DOHH2 (cell line): ENCODE data around the gene VWA5B1.

Source experiments
- H3F3A ChIP-seq: fragments of 200-600 bp; sonication (generic), shearing (Covaris generic); 2 replicates; pipeline ENCODE4 v1.6.0; 2016; ENCODE audit warnings: antibody characterized with exemption, mild to moderate bottlenecking; ENCODE audit not compliant: control insufficient read depth, insufficient read depth
- H3K27ac ChIP-seq: fragments of 200-600 bp; sonication (generic); 2 replicates; pipeline ENCODE4 v1.5.1; 2014; ENCODE audit warnings: low read depth, mild to moderate bottlenecking, low read length, moderate library complexity
- H3K27me3 ChIP-seq: fragments of 200-600 bp; sonication (generic); 2 replicates; pipeline ENCODE4 v1.6.1; 2014; ENCODE audit warnings: mild to moderate bottlenecking, low read length, mixed read lengths; ENCODE audit not compliant: control insufficient read depth
- H3K36me3 ChIP-seq: fragments of 200-600 bp; sonication (generic); 2 replicates; pipeline ENCODE4 v1.6.1; 2014; ENCODE audit warnings: mild to moderate bottlenecking, low read length, moderate library complexity, mixed read lengths; ENCODE audit not compliant: control insufficient read depth
- H3K4me1 ChIP-seq: fragments of 200-600 bp; sonication (generic); 2 replicates; pipeline ENCODE4 v1.6.1; 2014; ENCODE audit warnings: mild to moderate bottlenecking, low read length, mixed read lengths; ENCODE audit not compliant: control insufficient read depth
- H3K4me2 ChIP-seq: fragments of 200-600 bp; sonication (generic); 2 replicates; pipeline ENCODE4 v1.6.0; 2014; ENCODE audit warnings: mild to moderate bottlenecking, low read length, moderate library complexity
- H3K4me3 ChIP-seq: fragments of 200-600 bp; sonication (generic); 2 replicates; pipeline ENCODE4 v1.5.1; 2014; ENCODE audit warnings: mild to moderate bottlenecking, low read length, mixed read lengths
- H3K79me2 ChIP-seq: fragments of 200-600 bp; sonication (generic); 2 replicates; pipeline ENCODE4 v1.6.1; 2014; ENCODE audit warnings: mild to moderate bottlenecking, low read length, mixed read lengths; ENCODE audit not compliant: control insufficient read depth
- H3K9me2 ChIP-seq: fragments of 200-600 bp; sonication (generic); replicated peaks from 2 replicates; pipeline ENCODE4 v1.6.1; 2014; ENCODE audit warnings: mild to moderate bottlenecking, low read length, mixed read lengths; ENCODE audit not compliant: control insufficient read depth
- H3K9me3 ChIP-seq: fragments of 200-600 bp; sonication (generic); 2 replicates; pipeline ENCODE4 v1.6.1; 2014; ENCODE audit warnings: antibody characterized with exemption, low read length, mixed read lengths; ENCODE audit not compliant: control insufficient read depth, insufficient read depth
- H4K20me1 ChIP-seq: fragments of 200-600 bp; sonication (generic); 2 replicates; pipeline ENCODE4 v1.6.0; 2014; ENCODE audit warnings: low read depth, mild to moderate bottlenecking, antibody characterized with exemption, low read length, moderate library complexity; ENCODE audit not compliant: control insufficient read depth, insufficient read depth
- EZH2phosphoT487 ChIP-seq: fragments of 200-600 bp; sonication (generic); IDR thresholded peaks from 2 replicates; pipeline ENCODE4 v1.6.1; 2017; ENCODE audit warnings: borderline replicate concordance, mild to moderate bottlenecking, antibody characterized with exemption, low read length, moderate library complexity, mixed read lengths
- TF ChIP-seq, protein P1 (sequence below): fragments of 200-600 bp; sonication (generic); IDR thresholded peaks from one replicate; pipeline ENCODE4 v1.5.1; 2014; ENCODE audit warnings: antibody characterized with exemption, mild to moderate bottlenecking, low read depth, low read length; ENCODE audit not compliant: poor library complexity, severe bottlenecking

The VWA5B1 gene

DNA sequence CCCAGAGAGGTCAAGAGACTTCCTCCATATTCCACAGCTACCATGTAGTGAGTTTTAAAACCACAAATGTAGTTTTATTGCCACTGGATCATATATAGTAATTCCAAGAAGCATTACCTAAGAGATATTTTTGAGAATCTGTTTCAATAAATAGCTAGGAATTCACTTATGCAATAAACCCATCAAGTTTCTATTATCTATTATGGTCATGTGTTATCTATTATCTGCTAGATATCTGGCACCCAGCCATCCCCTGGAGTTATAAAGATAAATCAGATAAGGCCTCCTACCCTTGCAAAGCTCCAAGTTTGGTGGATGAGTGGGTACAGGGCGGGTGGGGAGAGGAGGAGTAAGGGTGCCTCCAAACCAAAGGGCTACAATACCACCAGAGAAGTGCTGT, 10.3 kb upstream of the VWA5B1 start:
- TF ChIP-seq EZH2phosphoT487: no peak
- TF ChIP-seq, protein P1, sequence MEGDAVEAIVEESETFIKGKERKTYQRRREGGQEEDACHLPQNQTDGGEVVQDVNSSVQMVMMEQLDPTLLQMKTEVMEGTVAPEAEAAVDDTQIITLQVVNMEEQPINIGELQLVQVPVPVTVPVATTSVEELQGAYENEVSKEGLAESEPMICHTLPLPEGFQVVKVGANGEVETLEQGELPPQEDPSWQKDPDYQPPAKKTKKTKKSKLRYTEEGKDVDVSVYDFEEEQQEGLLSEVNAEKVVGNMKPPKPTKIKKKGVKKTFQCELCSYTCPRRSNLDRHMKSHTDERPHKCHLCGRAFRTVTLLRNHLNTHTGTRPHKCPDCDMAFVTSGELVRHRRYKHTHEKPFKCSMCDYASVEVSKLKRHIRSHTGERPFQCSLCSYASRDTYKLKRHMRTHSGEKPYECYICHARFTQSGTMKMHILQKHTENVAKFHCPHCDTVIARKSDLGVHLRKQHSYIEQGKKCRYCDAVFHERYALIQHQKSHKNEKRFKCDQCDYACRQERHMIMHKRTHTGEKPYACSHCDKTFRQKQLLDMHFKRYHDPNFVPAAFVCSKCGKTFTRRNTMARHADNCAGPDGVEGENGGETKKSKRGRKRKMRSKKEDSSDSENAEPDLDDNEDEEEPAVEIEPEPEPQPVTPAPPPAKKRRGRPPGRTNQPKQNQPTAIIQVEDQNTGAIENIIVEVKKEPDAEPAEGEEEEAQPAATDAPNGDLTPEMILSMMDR: no peak
- H3K27ac ChIP-seq: no peak overlapping the region
- peaks cover 16% of the 10 kb centered on the region for H3K27me3 ChIP-seq
- H3K4me1 ChIP-seq: no peaks in the 10 kb centered on the region
- no peaks in the 10 kb centered on the region for H3K9me2 ChIP-seq
- H3K9me3 ChIP-seq: no peaks in the 10 kb centered on the region
- H3K4me3 ChIP-seq: no peak overlapping the region
- no peaks in the 10 kb centered on the region for H3K79me2 ChIP-seq
- H3K4me2 ChIP-seq: no peak overlapping the region
- H4K20me1 ChIP-seq: no peaks in the 10 kb centered on the region
- H3F3A ChIP-seq: no peaks in the 10 kb centered on the region
- H3K36me3 ChIP-seq: no peaks in the 10 kb centered on the region

DNA sequence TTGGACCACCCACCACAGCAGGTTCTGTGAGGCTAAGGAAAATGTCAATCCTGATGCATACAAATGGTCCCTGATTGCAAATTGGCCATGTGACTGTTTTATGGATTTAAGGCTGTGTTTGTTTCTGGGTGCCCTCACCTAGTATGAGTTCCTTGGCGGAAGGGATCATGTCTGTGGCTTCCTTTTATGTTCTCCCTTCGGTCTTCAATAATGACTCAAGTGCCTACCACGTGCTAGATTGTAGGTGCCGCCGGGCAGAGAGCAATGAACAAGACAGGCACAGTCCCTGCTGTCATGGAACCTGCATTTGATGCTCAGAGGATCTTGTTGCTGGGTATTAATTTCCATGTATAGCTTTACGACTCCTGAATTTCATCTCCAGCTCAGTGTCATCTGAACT, 9.8 kb upstream of the VWA5B1 start:
- Histone ChIP-seq H3K79me2 (no peaks in the 10 kb centered on the region), H3K9me3 (no peaks in the 10 kb centered on the region), H3K4me2 (no peak overlapping the region), H3K4me3 (no peak overlapping the region), H3K4me1 (no peaks in the 10 kb centered on the region), H3K9me2 (no peaks in the 10 kb centered on the region), H3K27me3 (peaks cover 16% of the 10 kb centered on the region), H4K20me1 (no peaks in the 10 kb centered on the region), H3K36me3 (no peaks in the 10 kb centered on the region), H3F3A (no peaks in the 10 kb centered on the region), H3K27ac (no peak overlapping the region)
- no peak for TF ChIP-seq EZH2phosphoT487
- TF ChIP-seq, protein P1: no peak

DNA sequence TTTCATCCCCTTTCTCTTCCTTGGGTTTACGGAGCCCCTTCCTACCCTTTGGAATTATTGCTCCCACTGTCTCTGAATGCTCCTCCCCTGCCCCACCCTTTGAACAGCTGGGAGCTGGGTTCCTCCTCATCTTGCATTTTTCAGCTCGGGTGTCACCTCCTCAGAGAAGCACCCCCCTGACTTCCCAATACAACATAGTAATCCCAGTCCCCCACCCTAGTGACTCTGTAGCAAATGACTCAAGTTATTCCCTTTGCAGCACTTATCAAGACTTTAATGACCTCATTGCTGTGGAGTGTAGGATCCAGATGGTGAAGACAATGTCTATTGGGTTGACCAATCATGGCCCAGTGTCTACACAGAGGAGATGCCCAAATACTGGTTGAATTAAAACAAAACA, 8.9 kb upstream of the VWA5B1 start:
- Histone ChIP-seq H3K27me3 (peaks cover 16% of the 10 kb centered on the region), H3K4me2 (no peak overlapping the region), H4K20me1 (no peaks in the 10 kb centered on the region), H3K27ac (no peak overlapping the region), H3K79me2 (no peaks in the 10 kb centered on the region), H3K4me3 (no peak overlapping the region), H3K36me3 (no peaks in the 10 kb centered on the region), H3F3A (no peaks in the 10 kb centered on the region), H3K9me3 (no peaks in the 10 kb centered on the region), H3K4me1 (no peaks in the 10 kb centered on the region), H3K9me2 (no peaks in the 10 kb centered on the region)
- no peak for TF ChIP-seq EZH2phosphoT487
- TF ChIP-seq, protein P1: no peak

DNA sequence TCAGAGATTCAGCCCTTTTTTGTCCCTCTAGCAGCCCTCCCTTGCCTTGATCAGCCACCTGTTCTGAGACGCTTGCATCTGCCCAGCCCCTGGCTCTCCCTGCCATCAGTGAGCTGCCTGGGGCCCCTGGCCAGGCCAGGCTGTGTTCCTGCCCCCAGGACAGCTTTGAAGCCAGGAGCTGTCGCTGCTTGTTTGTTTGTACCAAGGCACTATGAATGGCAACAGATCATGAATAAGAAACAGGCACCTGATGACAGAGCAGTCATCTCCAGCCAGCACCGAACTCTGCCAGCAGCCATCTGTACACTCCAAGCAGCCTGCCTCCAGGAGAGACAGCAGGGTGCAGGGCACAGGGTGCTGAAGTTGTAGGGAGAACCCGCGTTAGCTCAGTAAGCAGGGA, 8.1 kb upstream of the VWA5B1 start:
- H3K9me2 ChIP-seq: no peaks in the 10 kb centered on the region
- no peaks in the 10 kb centered on the region for H3K9me3 ChIP-seq
- no peaks in the 10 kb centered on the region for H4K20me1 ChIP-seq
- H3K36me3 ChIP-seq: no peaks in the 10 kb centered on the region
- no peaks in the 10 kb centered on the region for H3K4me1 ChIP-seq
- no peak overlapping the region for H3K27ac ChIP-seq
- no peak overlapping the region for H3K4me3 ChIP-seq
- peaks cover 16% of the 10 kb centered on the region for H3K27me3 ChIP-seq
- H3K4me2 ChIP-seq: no peak overlapping the region
- TF ChIP-seq, protein P1: no peak
- no peak for TF ChIP-seq EZH2phosphoT487
- H3K79me2 ChIP-seq: no peaks in the 10 kb centered on the region
- H3F3A ChIP-seq: no peaks in the 10 kb centered on the region
